ENCODE measurements around the gene SYT7. TPM values are rescaled to one million over a fixed set of nuclear protein-coding genes. Genes with fewer than 3 reads are reported as not detected.

Gene SYT7
- total RNA-seq, 1 experiment from 2014 or later, result 0.69 TPM

GRCh38 chr11:61534025-61534932 is 46.6 kb downstream of the SYT7 start:
- in situ Hi-C loops (cut with HindIII; ENCODE audit: low pct_unique_long_range_greater_than_20kb, low sequenced_read_pairs), result no loop called here
- DNase-seq (ENCODE audit: low read depth, low spot score), result no peak

- in situ Hi-C loops (cut with HindIII; ENCODE audit: low pct_unique_long_range_greater_than_20kb, low sequenced_read_pairs), result no loop called here
- DNase-seq (ENCODE audit: low read depth, low spot score), result no peak
Observed at GRCh38 chr11:61533401-61533800, 47.5 kb downstream of the SYT7 start.

- in situ Hi-C loops (cut with HindIII; ENCODE audit: low pct_unique_long_range_greater_than_20kb, low sequenced_read_pairs), result no loop called here
- DNase-seq (ENCODE audit: low read depth, low spot score), result no peak
Observed at GRCh38 chr11:61533039-61533375, 47.9 kb downstream of the SYT7 start.

- in situ Hi-C loops (cut with HindIII; ENCODE audit: low pct_unique_long_range_greater_than_20kb, low sequenced_read_pairs), result no loop called here
- DNase-seq (ENCODE audit: low read depth, low spot score), result peak; percentile 58
Observed at GRCh38 chr11:61532134-61533038, 48.5 kb downstream of the SYT7 start.

- no peak for DNase-seq (ENCODE audit: low read depth, low spot score)
- in situ Hi-C loops (cut with HindIII; ENCODE audit: low pct_unique_long_range_greater_than_20kb, low sequenced_read_pairs), result no loop called here
Observed at GRCh38 chr11:61531044-61531443, 49.8 kb downstream of the SYT7 start.

GRCh38 chr11:61529537-61530225 is 51.2 kb downstream of the SYT7 start:
- in situ Hi-C loops (cut with HindIII; ENCODE audit: low pct_unique_long_range_greater_than_20kb, low sequenced_read_pairs), result no loop called here

GRCh38 chr11:61528114-61528513 is 52.8 kb downstream of the SYT7 start:
- in situ Hi-C loops (cut with HindIII; ENCODE audit: low pct_unique_long_range_greater_than_20kb, low sequenced_read_pairs), result no loop called here
- DNase-seq (ENCODE audit: low read depth, low spot score), result no peak

More at GRCh38 chr11:61529537-61530225, 51.2 kb downstream of the SYT7 start:
- no peak for DNase-seq (ENCODE audit: low read depth, low spot score)

- in situ Hi-C loops (cut with HindIII; ENCODE audit: low pct_unique_long_range_greater_than_20kb, low sequenced_read_pairs), result no loop called here
- DNase-seq (ENCODE audit: low read depth, low spot score), result peak; percentile 8
Observed at GRCh38 chr11:61526956-61527731, 53.7 kb downstream of the SYT7 start.

GRCh38 chr11:61526229-61526628 is 54.6 kb downstream of the SYT7 start:
- in situ Hi-C loops (cut with HindIII; ENCODE audit: low pct_unique_long_range_greater_than_20kb, low sequenced_read_pairs), result no loop called here
- DNase-seq (ENCODE audit: low read depth, low spot score), result no peak

- in situ Hi-C loops (cut with HindIII; ENCODE audit: low pct_unique_long_range_greater_than_20kb, low sequenced_read_pairs), result no loop called here
- DNase-seq (ENCODE audit: low read depth, low spot score), result no peak
Observed at GRCh38 chr11:61524963-61525587, 55.8 kb downstream of the SYT7 start.

- in situ Hi-C loops (cut with HindIII; ENCODE audit: low pct_unique_long_range_greater_than_20kb, low sequenced_read_pairs), result no loop called here
- no peak for DNase-seq (ENCODE audit: low read depth, low spot score)
Observed at GRCh38 chr11:61524446-61524845, 56.4 kb downstream of the SYT7 start.

- DNase-seq (ENCODE audit: low read depth, low spot score), result no peak
- in situ Hi-C loops (cut with HindIII; ENCODE audit: low pct_unique_long_range_greater_than_20kb, low sequenced_read_pairs), result no loop called here
Observed at GRCh38 chr11:61522881-61523280, 58.0 kb downstream of the SYT7 start.

GRCh38 chr11:61518032-61518795 is 62.7 kb downstream of the SYT7 start:
- in situ Hi-C loops (cut with HindIII; ENCODE audit: low pct_unique_long_range_greater_than_20kb, low sequenced_read_pairs), result no loop called here
- DNase-seq (ENCODE audit: low read depth, low spot score), result no peak

GRCh38 chr11:61516675-61517572 is 64.0 kb downstream of the SYT7 start:
- in situ Hi-C loops (cut with HindIII; ENCODE audit: low pct_unique_long_range_greater_than_20kb, low sequenced_read_pairs), result no loop called here
- peak; percentile 30 for DNase-seq (ENCODE audit: low read depth, low spot score)

GRCh38 chr11:61516191-61516590 is 64.7 kb downstream of the SYT7 start:
- DNase-seq (ENCODE audit: low read depth, low spot score), result no peak
- in situ Hi-C loops (cut with HindIII; ENCODE audit: low pct_unique_long_range_greater_than_20kb, low sequenced_read_pairs), result no loop called here

Measured in SK-MEL-5 (cell line).